ENCODE results near the gene RNU6-1.

Gene RNU6-1

DNA sequence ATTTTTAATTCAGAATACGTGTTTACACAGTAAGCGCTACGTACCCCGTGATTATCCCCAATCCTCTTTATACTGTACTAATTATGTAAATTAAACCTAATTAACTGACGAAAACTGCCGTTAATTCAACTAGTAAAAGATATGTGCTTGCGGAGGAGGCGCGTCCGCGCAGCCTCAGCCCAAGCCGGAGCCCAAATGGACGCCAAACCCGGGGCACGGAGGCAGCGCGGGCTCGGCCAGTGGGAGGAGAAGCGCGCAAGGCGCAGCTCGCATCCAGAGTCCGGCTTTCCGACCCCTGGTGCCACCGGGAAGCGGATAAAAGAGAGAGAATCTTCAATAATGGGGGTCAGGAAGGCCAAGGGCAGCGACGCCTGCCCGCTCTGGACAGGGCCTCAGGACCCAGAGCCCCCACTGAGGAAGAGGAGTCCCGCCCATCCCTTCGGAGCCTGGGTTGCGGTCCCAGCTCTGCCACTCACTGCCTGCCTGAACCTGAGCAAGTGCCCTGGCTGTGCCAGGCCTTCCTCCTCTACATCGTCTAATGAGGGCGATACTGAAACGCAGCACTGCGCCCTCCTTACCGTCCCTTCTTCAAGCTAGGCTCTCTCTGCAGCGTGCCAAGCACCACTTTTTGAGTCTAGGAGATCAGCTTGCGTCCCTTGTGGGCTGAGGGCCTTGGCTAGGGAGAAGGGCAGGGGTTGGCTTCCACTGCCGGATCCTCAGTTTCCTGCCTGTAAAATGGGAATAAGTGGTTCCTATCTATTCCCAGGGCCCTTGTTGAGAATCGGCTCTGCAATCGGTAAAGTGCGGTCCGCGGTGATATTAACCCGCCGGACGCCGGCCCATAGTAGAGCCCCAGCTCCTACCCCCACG, 19.5 kb downstream of the RNU6-1 start:
- DNase-seq, result no peak

DNA sequence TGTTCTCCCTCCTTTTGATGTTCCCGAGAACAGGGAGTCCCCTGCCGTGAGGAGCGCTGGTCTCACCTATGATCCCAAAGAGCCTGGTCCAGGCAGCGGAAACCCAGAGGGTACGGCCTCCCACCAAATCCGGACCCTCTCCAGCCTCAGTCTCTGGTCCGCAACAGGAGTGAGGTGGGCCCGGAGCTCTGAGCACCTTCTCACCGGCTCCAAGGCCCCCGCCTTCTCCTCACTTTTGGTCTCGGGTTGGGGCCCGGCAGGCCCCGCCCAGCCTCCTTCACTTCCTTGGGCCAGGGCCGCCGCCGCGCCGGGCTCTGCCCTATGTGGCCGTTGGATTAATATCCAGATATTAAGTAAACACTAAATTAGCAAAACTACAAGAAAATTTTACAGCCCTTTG, 20.2 kb downstream of the RNU6-1 start:
- DNase-seq, result no peak

DNA sequence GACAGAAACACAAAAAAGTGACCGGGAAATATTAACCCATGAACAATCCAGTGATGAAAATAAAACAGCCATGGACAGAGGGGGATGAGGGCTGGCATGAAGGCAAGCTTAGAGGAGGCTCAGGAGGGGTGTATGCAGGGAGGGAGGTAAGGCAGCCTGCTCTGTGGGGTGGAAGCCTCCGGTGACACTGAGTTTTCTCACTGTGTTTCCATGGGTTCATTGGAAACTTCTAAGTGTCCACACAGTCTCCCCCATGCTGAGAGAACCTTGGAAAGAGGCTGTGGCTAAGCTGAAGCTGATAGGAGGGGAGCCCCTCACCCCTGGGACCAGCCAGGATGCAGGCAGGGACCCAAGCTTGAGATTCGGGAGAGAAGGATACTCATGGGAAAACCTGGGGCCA, 21.4 kb downstream of the RNU6-1 start:
- no peak for DNase-seq

DNA sequence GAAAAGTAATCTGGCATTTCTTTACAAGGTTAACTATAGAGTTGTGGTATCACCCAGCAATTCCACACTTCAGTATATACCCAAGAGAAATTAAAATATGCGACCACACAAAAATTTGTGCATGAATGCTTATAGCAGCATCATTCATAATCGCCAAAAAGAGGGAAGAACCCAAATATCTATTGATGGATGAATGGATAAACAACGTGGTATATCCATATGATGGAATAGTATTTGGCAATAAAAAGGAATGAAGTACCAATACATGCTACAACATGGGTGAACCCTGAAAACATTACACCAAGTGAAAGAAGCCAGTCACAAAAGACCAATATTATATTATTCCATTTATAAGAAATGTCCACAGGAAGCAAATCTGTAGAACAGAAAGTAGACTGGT, 23.2 kb downstream of the RNU6-1 start:
- DNase-seq, result no peak

DNA sequence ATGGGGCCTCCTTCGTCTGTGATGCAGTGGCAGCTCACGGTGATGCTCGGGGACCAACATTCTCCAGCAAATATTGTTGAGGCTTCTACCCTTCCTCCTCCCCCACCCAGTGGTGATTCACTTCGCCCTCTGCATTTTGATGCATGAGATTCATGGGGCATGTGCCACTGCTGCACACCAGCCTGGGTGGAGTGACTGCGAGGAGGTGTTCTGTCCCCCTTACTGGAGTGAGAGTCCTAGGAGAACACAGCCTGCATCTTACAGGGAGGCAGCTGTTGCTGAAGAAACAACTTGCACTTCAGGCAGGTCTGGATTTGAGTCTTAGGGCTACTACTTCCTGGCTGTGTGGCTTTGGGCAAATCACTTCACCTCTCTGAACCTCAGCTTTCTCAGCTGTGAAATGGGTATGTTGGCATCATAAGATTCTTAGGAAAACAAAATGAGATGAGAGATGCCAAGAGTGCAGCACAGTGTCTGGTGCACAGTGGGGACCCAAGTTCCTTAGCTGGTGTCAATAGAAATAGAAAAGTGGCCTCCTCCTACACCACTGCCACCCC, 24.7 kb downstream of the RNU6-1 start:
- DNase-seq, result no peak

DNA sequence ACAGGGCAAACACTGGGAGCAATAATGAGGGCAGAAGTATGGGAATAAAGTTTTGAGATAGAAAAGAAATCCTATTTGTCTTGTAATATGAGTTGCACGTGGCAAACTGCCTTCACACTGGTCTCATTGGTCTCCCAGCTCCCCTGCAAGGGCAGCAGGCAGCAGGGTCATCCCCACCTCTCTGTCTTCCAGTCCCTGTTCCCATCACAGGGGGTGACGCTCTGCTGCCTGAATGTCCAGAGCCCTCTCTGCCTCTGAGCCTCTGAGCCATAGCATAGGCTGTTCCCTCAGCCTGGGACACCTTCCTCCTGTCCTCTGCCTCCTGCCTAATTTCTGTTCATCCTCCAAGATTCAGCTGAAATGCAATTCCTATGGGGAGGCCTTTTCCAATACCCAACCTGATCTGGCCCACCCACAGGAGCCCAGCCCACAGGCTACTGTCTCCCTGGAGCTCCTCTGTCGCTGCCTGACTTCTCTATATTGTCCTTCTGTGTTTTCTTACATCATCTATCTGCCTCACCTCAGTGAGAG, 26.7 kb downstream of the RNU6-1 start:
- no peak for DNase-seq

DNA sequence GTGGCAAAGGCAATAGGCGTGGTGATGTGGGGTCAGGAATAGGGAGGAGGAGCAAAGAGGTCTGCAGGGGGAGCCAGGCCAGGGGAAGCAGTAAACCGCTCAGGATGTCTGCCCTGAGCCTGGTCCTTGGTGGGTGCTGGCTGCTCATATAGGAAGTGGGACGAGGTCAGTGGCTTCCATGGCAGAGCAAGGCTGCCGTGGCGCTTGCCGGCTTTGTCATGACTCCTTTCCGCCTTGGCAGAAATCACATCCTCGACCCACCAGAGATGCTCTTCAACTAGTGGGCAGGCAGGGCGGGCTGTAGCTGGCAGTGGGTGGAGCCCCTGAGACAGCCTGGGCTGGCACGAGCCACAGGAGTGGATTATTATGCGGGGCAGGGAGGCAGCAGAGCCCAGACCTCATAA, 27.6 kb downstream of the RNU6-1 start:
- DNase-seq, result no peak

DNA sequence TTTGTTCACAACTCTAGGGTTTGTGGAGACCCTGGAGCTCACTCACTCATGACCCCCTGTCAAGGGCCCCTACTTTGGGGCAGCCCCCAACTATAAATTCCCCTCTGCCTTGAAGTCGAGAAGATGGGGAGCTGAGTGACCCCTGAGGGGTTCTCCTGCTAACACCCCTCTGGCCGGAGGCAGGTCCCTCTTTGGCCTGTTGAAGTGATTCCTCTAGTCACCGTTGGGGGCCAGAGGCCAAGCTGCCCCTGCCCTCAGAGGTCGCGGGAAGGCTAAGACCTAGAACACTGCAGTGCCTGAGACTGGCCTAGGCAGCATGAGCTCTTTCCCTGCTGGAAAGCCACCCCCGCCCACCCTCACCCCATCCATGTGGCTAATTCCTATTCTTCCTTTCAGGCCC, 30.0 kb downstream of the RNU6-1 start:
- no peak for DNase-seq

DNA sequence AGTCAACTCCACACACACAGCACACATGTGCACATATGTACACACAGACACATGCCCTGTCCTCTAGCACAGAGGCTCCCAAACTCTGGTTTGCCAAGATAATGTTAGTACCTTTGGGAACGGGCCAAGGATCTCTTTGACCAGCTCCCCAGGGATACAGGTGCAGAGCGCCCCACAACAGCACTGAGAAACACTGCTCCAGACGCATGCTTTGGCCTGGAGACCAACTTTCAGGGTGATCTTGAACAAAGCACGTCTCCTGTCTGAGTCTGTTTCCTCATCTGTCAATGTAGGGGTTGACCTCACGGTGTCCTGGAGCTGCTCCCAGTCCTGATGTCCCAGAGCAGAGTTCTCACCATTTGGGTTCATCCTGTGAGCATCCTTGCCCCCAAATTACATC, 30.4 kb downstream of the RNU6-1 start:
- no peak for DNase-seq

DNA sequence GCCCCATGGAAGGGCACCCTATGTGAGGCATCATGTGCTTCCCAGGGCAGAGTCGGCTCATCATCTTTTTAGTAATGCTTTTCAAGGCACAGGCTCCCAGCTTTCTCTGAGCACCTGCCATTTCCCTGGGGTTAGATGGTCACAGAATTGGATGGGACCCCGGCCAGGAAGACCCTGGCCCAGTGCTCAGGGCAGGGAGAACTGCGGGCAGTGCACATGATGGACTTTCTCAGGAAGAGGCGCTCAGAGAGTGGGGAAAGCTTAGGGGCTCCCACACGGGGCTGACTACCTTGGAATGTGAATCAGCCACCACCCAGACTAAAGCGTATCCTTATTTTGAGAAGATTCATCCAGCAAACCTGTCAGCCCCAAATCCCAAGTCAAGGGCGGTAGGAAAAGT, 31.0 kb downstream of the RNU6-1 start:
- no peak for DNase-seq

DNA sequence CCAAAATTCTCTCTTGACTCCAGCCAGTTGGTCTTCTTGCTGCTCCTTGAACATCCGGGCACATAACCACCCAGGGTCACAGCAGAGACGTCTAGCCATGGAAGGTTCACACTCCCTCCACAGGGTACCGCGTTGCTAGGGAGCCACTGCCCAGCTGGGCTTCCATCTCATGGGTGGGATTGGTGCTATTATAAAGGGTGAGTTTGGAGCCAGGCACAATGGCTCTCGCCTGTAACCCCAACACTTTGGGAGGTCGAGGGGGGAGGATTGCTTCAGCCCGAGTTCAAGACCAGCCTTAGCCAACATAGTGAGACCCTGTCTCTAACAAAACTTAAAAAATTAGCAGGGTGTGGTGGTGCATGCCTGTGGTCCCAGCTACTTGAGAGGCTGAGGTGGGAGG, 32.0 kb downstream of the RNU6-1 start:
- DNase-seq, result no peak

DNA sequence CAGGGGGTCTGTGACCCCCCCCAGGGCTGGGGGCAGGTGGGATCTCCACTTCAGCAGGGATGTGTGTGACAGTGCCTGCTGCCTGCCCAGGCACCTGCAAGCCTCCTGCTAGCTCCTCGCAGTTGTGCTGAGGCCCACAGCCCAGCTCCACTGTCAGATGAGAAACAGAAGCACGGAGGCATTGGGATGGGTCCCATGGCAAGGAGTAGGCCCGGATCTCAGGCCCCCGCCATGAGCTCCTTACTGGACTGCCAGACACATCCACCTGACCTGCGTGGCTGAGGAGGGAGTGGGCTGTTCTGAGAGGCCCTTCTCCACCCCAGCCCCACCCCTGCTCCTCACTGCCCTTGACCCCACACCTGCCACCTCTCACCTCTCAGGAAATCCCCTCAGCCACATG, 32.7 kb downstream of the RNU6-1 start:
- DNase-seq, result no peak

DNA sequence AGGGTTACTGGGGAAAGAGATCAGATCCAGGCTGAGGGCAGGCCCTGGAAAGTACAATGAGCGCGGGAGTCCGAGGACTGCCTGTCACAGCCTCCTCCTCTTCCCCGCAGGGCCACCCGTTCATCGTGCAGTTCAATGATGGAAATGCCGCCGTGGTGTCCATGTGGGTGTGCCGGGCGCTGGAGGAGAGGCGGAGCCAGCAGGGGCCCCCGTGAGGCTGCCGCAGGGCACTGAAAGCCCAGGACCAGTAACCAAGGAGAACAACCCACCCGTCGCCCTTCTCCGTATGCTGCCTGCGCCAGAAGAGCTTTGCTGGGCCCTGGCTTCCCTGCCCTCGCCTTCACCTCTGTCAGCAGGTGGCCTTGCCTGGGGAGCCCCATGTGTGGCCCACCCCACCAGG, 33.3 kb downstream of the RNU6-1 start:
- DNase-seq, result no peak

DNA sequence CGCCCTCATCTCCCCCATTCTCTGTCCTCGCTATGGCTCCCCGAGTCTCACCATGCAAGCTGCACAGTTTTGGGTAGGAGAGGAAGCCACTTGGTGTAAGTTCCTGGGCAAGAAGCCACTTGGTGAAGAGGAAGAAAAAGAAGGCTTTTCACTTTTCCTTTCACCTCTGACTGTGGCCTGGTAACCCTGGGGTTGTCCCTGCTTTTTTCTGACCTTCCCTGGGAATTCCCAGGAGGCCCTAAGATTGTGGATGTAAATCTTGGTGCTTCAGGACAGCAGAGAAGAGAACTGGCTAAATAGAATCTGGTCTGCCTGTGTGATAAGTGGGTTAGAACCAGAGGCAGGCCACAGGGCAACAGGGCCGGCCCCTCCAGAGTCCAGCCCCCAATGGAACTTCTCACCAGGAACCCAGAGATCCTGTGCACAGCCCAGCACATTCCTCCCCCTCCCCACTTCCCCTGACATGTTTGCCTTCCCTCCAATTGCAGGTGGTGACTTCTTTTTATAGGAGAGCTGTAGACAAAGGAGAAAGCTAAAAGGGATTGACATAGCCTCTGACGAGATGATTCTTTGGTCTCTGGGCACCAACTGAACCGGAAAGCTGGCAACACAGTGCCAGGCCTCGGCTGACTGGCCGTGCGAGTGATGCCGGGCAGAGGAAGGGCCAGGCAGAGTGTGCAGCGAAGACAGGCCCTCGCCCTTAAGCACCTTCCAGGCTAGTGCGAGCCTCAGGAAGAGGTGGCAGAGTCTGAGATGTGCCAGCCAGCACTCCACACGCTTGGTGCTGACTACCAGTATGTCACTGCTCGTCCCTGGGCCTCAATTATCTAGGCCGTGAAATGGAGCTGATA, 34.0 kb downstream of the RNU6-1 start:
- DNase-seq, result no peak

DNA sequence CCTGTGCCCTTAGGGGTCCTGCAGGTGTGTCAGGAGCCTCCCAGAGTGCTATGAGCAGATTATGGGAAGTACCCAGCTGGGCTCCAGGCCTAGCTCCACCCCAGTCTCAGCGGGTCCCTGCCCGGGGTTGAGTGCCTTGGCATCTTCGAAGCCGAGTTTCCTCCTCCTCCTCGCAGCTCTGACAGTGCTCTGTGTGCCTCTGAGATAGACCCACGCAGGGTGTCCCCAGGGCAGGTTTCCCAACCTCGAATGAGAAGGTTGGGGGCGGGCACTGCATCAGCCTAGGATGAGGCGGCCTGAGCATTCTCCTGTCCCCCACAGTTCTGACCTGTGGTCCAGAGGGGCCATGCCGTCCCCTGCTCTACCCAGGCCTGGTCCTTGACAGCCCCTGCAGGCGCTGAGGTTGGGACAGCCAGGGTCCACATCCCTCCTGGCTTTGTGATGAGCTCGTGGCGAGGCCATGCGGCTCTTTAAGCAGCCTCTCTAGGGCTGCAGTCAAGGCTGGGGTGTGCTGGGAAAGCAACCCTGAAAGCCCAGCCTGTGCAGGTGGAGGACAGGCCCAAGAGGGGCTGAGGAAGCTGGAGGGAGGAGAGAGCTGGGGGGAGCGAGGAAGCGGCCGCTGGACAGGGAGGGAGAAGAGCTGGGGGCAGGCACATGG, 34.7 kb downstream of the RNU6-1 start:
- no peak for DNase-seq

DNA sequence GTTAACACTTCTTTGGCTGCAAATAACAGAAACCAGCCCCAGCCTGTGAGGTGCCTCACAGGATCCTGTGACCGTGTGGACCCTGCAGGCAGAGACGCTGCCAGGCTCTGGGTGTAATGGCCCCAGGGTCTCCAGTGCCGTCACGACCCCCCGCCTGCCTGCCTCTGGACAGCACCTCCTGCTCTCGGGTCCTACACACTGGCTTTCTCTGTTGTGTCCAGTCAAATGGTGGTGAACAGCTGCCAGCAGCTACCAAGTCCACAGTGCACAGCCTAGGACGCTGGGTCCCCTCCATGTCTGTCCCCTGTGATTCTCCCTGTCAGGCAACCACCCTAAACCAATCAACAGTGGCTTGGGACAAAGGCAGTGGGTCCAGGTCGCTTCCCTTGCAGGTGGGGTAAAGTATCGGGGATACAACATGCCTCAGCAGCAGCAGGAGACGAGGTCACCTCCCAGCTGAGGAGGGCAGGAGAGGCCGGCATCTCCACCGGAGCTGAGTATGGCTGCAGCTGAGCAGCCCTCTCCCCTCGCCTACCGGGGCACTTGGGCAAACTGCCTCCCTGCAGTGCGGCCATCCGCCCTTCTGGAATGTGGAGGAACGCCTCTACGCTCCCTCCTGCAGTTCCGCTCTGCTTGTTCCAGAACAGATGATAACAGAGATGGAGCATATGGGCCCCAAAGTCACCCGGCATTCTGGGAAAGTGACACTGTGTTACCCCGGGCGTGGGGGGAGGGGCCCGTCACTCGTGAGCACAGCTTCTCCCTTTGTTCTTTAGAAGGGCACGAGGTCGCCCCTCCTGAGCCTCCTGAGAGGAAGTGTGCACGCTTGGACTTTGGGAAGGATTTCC, 35.6 kb downstream of the RNU6-1 start:
- no peak for DNase-seq

DNA sequence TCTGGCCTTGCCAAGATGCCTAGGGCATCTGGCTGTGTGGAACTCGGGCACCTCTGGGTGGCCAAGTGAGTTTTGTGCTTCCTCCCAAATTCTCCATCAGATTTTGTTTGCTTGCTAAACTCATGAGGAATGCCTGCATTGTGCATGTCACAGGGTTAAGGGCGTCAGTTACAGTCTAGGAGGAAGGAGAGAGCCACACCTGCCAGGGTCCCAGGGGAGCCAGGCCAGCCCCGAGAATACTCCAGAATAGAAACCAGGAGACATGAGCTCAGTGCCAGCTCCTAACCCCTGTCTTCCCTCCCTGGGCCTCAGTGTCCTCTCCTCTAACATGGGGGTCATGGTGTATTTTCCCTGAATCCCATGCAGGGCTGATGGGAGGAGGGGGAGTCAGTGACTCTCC, 36.5 kb downstream of the RNU6-1 start:
- no peak for DNase-seq

DNA sequence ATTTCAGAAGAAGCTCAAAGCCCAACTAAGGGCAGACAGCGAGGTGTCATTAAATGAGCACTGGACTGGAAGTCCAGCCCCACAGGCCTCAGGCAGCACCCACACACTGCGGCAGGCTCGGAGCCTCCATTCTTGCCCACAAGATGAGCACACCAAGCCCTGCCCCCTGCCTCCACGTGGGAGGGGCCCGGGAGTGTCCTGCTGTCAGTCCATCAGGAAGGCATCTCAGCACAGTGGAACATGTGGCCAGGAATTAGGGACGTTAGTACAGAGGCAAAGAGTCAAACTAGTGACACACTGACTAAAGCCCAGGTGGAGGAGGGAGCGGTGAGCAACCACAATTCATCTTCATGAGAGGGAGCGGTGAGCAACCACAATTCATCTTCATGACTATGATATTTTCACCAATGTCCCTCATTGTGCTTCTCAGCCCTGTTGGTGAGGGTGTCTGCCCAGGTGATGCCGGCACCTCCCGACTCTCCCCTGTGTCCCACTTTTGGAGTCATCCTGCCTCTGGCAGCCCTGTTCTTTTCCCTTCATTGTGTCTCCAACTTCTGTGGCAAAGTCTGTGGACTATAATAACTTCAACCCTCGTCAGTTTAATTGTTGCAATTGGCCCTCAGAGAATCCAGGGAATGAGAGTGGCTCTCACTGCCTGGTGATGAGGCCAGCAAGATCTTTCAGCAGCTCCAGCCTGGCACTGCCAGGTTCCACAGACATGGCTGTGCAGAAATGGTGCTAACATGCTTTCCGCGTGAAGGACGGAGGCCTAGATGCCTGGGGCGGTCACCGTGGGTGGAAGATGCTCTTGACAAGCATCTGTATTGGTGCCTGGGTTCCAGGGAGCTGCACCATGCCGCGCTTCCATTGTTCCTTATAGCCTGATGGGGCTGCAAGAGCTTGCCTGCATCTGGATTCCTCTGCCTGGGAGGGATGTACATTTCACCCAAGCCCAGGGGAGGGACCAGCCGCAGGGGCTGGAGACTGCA, 37.6 kb downstream of the RNU6-1 start:
- DNase-seq, result no peak

DNA sequence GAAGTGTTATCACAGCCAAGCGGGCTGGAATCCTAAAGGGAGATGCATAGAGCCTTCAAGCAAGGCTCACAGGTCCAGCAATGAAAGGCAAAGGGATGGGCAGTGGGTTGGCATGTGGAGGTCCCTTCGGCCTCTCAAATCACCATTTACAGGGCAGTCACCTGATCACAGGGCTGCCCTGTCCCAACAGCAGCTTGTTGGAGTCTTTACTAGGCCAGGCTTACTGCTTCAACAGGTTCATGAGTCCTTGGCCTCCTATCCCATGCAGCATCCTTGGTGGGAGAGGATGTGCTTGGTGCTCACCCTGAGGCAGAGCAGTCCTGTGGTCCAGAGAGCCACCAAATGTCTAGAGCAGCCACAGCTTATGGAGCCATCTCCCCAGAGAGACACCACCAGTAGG, 38.7 kb downstream of the RNU6-1 start:
- DNase-seq, result no peak

DNA sequence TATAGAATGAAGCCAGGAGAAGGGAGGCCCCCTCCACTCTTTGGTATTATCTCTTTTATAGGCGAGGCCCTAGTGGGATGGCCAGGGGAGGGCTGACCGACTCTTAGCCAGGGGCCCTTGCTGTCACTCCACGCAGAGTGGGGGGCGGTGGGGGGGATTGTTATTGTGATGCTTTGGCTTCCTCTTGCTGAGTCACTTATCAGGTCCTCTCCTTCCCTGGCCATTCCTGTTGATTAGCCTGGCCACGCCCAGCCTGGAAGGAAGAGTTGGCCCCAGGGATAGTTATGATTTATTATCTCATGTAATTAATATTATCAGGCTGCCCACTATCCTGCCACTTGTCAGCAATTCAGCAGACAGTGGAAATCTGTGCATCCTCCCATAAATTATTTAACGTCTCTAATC, 40.0 kb downstream of the RNU6-1 start:
- no peak for DNase-seq

Data from CD4-positive, alpha-beta T cell treated with Interleukin-4 for 1 hour (primary cell).